Amniotic epithelial cell (primary cell): ENCODE data around the gene OR2A1.
"Not testable (repeated sequence)": the region's sequence is repeated elsewhere in the genome, so short reads cannot be mapped to it uniquely, and the experiment has no call there.

ENCODE experiments used
- DNase-seq: peaks from one replicate; pipeline ENCODE4 v3.0.0-alpha.2; 2010; ENCODE audit warnings: low read depth

OR2A1 gene

GRCh38 chr7:144323359-144323758 is 11.1 kb downstream of the OR2A1 start:
- DNase-seq: not testable (repeated sequence)

GRCh38 chr7:144325868-144326267 is 13.6 kb downstream of the OR2A1 start:
- DNase-seq: not testable (repeated sequence)

GRCh38 chr7:144330044-144330443 is 17.8 kb downstream of the OR2A1 start:
- not testable (repeated sequence) for DNase-seq

- DNase-seq: not testable (repeated sequence)
Observed at GRCh38 chr7:144331221-144331995, 19.2 kb downstream of the OR2A1 start.

GRCh38 chr7:144331996-144332288 is 19.7 kb downstream of the OR2A1 start:
- not testable (repeated sequence) for DNase-seq

- DNase-seq: not testable (repeated sequence)
Observed at GRCh38 chr7:144348625-144349024, 36.4 kb downstream of the OR2A1 start.

GRCh38 chr7:144351667-144352066 is 39.4 kb downstream of the OR2A1 start:
- DNase-seq: not testable (repeated sequence)

- not testable (repeated sequence) for DNase-seq
Observed at GRCh38 chr7:144355176-144355822, 43.1 kb downstream of the OR2A1 start, which contains the start of gene ARHGEF5. TSS of gene ARHGEF5 (plus strand) at chr7:144355402. CDS start at chr7:144362670, 7,268 bp downstream.

GRCh38 chr7:144356185-144356584 is 44.0 kb downstream of the OR2A1 start:
- DNase-seq: not testable (repeated sequence)

- DNase-seq: not testable (repeated sequence)
Observed at GRCh38 chr7:144356860-144357259, 44.6 kb downstream of the OR2A1 start.

GRCh38 chr7:144362061-144362460 is 49.8 kb downstream of the OR2A1 start:
- DNase-seq: not testable (repeated sequence)

- not testable (repeated sequence) for DNase-seq
Observed at GRCh38 chr7:144365523-144365922, 53.3 kb downstream of the OR2A1 start.

GRCh38 chr7:144367250-144367649 is 55.0 kb downstream of the OR2A1 start:
- not testable (repeated sequence) for DNase-seq

GRCh38 chr7:144369221-144369620 is 57.0 kb downstream of the OR2A1 start:
- DNase-seq: not testable (repeated sequence)
